ENCODE data around the gene HPGD.

Gene HPGD

GRCh38 chr4:174474457-174475075 is 47.7 kb downstream of the HPGD start:
- no peak for DNase-seq (ENCODE audit: low read depth in 2 of 2)

GRCh38 chr4:174467107-174467506 is 55.2 kb downstream of the HPGD start:
- no peak for DNase-seq (ENCODE audit: low read depth in 2 of 2)

- DNase-seq (ENCODE audit: low read depth in 2 of 2) = no peak
Measured at GRCh38 chr4:174464949-174465348, 57.3 kb downstream of the HPGD start.

DNA sequence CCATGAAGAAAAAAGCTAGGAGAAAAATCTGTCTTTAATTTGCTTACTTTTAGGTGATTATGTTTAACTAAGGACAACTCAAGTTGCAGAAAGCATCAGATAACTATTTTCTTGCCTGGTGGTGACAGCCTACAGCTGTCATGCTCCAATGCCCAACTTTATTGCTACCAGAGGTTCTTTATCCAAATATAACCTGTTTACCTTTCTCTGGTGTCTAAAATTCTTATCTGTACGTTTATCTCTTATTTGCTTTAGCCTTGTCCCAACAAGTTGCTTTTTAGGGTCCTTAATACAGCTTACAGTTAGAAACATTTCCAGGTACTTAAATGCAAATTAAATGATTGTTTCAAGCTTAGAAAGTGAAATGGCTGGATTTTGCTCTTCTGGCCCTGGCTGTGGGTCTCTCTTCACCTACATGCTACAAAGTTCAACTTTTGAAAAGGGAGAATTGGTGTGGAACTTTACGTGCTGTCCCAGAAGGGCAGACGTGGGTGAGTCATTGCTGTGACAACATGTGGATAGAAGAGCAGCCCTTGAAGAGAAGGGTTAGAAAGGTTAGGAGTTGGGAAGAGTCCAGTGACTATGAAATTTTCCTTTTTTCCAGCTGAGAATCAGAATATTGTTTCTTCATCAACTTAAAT is 60.7 kb downstream of the HPGD start:
- no peak for DNase-seq (ENCODE audit: low read depth in 2 of 2)

DNA sequence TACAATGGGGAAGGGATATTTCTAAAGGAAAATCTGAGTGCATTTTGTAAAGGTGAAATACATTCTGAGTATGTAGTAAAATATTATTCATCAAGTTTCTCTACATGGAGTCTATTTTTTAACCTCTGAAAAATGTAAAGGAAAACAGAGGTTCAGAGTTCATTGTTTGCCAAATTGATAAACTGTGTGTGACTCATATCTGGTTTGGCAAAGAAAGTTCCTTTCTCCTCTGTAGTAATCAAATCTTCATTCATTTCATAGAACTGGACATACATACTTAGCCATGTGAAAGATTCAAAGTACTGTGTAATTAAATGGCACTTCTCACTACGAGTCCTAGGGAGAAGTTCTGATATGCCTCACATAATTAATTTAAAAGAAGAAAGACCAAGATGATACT is 61.6 kb downstream of the HPGD start:
- no peak for DNase-seq (ENCODE audit: low read depth in 2 of 2)

DNA sequence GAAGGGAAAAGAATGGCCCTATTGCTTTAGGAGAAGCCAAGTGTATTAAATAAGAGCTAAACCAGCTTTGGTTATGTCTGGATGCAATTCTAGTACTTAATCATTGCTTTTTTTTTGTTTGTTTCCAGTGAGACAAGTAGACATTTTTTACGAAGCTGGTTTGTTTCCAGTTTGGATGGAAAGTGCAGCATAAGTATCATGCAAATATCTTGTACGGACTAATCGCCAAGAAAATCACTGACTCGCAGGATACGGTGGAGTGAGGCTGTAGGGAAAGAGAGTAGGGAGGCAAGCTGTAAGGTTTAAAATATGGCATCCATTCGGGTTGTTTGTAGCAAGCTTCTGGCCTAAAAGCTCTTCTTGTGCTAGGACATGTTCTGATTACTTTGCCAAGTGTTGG is 64.8 kb downstream of the HPGD start:
- no peak for DNase-seq (ENCODE audit: low read depth in 2 of 2)

GRCh38 chr4:174454815-174455473 is 67.3 kb downstream of the HPGD start:
- DNase-seq (ENCODE audit: low read depth in 2 of 2) = no peak

GRCh38 chr4:174451718-174452296 is 70.5 kb downstream of the HPGD start:
- no peak for DNase-seq (ENCODE audit: low read depth in 2 of 2)

- DNase-seq (ENCODE audit: low read depth in 2 of 2) = no peak
Measured at GRCh38 chr4:174450786-174451125, 71.5 kb downstream of the HPGD start.

GRCh38 chr4:174449944-174450785 is 72.1 kb downstream of the HPGD start:
- DNase-seq (ENCODE audit: low read depth in 2 of 2) = no peak

DNA sequence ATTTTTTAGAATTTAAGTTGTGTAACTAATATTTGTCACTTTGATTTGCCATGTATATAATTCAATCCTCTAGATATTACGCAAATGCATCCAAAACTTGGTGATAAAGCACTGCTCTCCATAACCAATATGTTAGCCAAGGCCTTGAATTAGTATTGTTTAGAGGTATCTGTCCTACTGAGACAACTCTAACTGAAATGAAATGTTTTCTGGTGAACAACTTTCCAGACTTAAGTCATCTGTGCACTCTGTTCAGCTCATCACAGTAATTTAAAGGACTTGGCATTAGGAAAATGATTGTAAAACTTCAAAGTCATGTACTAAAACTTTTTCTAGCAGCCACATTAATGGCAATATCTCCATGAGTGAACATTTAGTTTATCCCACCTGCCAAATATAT is 73.1 kb downstream of the HPGD start:
- DNase-seq (ENCODE audit: low read depth in 2 of 2) = no peak

DNA sequence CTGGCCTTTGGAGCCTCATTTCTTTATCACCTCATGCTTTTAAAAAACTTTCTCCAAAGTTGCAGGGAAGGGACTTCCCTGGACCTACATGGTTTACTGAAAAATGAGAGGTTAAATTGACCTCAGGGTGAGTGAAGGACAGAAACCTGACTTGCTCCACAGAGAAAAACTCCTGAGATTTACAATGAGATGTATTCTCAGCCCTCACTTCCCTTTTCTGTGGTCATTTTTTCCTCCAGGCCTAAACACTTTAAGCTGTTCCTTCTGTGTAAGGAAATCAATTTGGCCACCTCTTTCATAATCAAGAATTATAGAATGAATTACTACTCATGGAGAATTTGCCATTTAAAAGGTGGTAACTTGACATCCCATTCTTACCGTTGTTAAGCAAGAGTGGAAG is 77.9 kb downstream of the HPGD start:
- no peak for DNase-seq (ENCODE audit: low read depth in 2 of 2)

Data from stimulated activated CD8-positive, alpha-beta memory T cell treated with anti-CD3 and anti-CD28 coated beads, Interleukin-7, amount 100 ng/mL, for 1 hour (primary cell).